ENCODE measurements around the gene ZHX3. TPM values are rescaled to one million over a fixed set of nuclear protein-coding genes. Genes with fewer than 3 reads are reported as not detected.

The ZHX3 gene
- total and polyA plus RNA-seq, 11 donors = 10.9 to 43.9 (median 32.3) TPM

DNA sequence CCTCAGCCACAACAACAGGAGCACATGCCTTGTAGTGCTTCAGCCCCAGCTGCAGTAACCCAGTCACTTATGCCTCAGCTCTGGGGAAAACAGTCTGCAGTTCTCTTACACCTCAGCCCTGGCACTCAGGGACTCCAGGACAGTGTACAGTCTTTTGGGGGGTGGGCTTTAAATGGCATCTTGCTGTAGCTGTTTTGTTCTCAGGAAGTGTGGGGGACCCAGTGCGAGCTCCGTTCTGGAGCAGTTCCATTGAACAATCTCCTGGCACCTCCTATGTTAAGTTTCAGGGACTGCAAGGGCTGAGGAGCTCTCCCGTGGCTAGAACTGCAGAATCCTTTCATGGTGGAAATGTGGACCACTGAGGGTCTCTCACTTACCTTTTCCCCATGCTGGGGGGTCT, 125.0 kb downstream of the ZHX3 start:
- peaks cover 0 to 8% (median 0%) of the 10 kb centered on the region in 12 donors for H3K4me1 ChIP-seq
- 95 to 100% (median 96%) methylated on average over 3 of the region's 3 CpGs for WGBS, 4 donors
- no peak overlapping the region for H3K27ac ChIP-seq
- H3K36me3 ChIP-seq = peaks cover 0 to 10% (median 0%) of the 10 kb centered on the region in 9 donors
- ATAC-seq (no peak), DNase-seq (no peak)
- H3K9me3 ChIP-seq = peaks cover 0 to 54% (median 8%) of the 10 kb centered on the region in 12 donors
- intact Hi-C loops (cut with DNase I) = no loop called here
- TF ChIP-seq, protein P1, sequence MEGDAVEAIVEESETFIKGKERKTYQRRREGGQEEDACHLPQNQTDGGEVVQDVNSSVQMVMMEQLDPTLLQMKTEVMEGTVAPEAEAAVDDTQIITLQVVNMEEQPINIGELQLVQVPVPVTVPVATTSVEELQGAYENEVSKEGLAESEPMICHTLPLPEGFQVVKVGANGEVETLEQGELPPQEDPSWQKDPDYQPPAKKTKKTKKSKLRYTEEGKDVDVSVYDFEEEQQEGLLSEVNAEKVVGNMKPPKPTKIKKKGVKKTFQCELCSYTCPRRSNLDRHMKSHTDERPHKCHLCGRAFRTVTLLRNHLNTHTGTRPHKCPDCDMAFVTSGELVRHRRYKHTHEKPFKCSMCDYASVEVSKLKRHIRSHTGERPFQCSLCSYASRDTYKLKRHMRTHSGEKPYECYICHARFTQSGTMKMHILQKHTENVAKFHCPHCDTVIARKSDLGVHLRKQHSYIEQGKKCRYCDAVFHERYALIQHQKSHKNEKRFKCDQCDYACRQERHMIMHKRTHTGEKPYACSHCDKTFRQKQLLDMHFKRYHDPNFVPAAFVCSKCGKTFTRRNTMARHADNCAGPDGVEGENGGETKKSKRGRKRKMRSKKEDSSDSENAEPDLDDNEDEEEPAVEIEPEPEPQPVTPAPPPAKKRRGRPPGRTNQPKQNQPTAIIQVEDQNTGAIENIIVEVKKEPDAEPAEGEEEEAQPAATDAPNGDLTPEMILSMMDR (IDR thresholded peaks at IDR 0.05) = no peak
- TF ChIP-seq POLR2A (IDR thresholded peaks at IDR 0.05) = no peak
- H3K27me3 ChIP-seq = no peaks in the 10 kb centered on the region
- no peak overlapping the region for H3K4me3 ChIP-seq

DNA sequence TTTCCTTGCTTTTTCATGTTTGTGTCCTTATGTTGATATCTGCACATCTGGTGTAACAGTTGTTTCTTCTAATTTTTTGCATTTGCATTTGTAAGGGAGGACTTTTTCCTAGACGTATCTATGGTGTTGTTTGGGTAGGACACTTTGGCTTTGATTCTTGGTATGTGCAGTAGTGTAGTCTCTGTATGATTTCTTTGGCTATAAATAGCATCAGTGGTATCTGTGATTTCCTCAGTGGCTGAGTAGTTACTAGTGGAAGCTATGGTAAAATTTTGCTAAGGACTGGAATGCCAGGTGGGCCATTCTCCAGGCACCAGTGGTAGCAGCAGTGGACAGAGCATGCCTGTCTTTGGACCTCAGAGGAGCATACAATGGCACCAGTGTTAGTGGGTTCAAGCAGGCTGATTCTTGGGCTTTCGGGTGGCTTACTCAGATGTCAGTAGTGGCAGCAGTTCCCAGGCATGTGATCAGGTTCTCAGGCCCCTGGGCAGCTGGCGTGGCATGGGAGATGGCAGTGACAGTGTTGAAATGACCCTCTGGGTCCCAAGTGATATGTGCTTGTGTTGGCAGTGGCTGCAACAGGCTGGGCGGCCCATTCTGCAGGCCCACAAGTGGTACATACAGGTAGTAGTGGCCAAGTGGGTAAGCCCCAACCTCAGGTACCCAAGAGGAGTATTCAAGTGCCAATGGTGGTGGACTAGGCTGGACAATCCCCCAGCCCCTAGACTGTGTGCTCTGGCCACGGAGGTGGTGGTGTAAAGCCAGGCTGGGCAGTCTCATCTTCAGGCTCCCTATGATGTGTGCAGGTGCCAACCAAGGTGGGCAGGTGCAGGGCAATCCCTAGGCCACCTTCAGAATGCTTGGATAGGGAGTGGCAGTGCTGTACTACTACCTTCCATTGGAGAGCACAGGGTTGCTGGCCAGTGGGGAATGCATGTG, 125.7 kb downstream of the ZHX3 start:
- ATAC-seq (peak in 2 of 4 donors; percentile 24 to 39), DNase-seq (no peak)
- H3K36me3 ChIP-seq = peaks cover 0 to 10% (median 0%) of the 10 kb centered on the region in 9 donors
- no peaks in the 10 kb centered on the region for H3K27me3 ChIP-seq
- no peak overlapping the region for H3K27ac ChIP-seq
- H3K9me3 ChIP-seq = peaks cover 0 to 54% (median 9%) of the 10 kb centered on the region in 12 donors
- WGBS, 4 donors = 75 to 83% (median 77%) methylated on average over 5 of the region's 5 CpGs
- TF ChIP-seq POLR2A (IDR thresholded peaks at IDR 0.05) = no peak
- TF ChIP-seq, protein P1 (IDR thresholded peaks at IDR 0.05) = no peak
- H3K4me3 ChIP-seq = no peak overlapping the region
- intact Hi-C loops (cut with DNase I) = no loop called here
- H3K4me1 ChIP-seq = peaks cover 0 to 8% (median 0%) of the 10 kb centered on the region in 12 donors

GRCh38 chr20:41187668-41188067, 129.9 kb downstream of the ZHX3 start:
- peaks cover 0 to 8% (median 0%) of the 10 kb centered on the region in 12 donors for H3K4me1 ChIP-seq
- ATAC-seq = no peak
- no peak overlapping the region for H3K27ac ChIP-seq

More at GRCh38 chr20:41187668-41188067, 129.9 kb downstream of the ZHX3 start:
- Histone ChIP-seq H3K4me3 (no peak overlapping the region), H3K27me3 (no peaks in the 10 kb centered on the region), H3K9me3 (peaks cover 0 to 40% (median 6%) of the 10 kb centered on the region in 12 donors), H3K36me3 (peaks cover 0 to 30% (median 18%) of the 10 kb centered on the region in 9 donors)
- TF ChIP-seq, protein P1 (IDR thresholded peaks at IDR 0.05) = no peak
- TF ChIP-seq POLR2A (IDR thresholded peaks at IDR 0.05) = no peak
- intact Hi-C loops (cut with DNase I) = no loop called here
- DNase-seq = no peak

Data from heart left ventricle (tissue), 16 donors.